Lower leg skin (tissue), 3 donors: ENCODE results near the gene AAR2.

Source experiments
- POLR2A ChIP-seq, 2 donors: fragments of 450-650 bp; IDR thresholded peaks; one replicate each; pipeline ENCODE4 v1.6.1; 2016 to 2017; ENCODE audit warnings: antibody characterized with exemption in 2 of 2, mild to moderate bottlenecking in 1 of 2, moderate library complexity in 1 of 2
- TF ChIP-seq, protein P1 (sequence below), 3 donors: fragments of 450-650 bp; IDR thresholded peaks; one replicate each; pipeline ENCODE4 v1.5.1; 2016; ENCODE audit warnings: antibody characterized with exemption in 3 of 3, mild to moderate bottlenecking in 3 of 3, moderate library complexity in 2 of 3

DNA sequence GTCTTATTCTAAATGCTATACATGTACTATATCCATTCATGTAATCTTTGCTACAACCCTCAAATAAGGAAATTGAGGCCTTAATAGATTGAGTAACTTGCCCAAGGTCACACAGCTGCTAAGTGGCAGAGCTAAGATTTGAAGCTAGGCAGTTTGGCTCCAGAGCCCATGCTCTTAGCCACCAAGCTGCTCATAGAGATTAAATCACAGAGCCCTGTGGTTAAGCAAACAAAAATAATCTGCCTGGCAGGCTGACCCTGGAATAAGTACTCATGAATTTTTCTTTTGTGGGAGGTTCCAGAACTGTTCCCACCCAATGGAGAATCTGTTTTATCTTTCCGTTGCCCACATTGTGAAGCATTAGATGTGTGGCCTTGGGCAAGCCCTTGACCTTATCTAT lies 7.4 kb downstream of the AAR2 start:
- TF ChIP-seq, protein P1, sequence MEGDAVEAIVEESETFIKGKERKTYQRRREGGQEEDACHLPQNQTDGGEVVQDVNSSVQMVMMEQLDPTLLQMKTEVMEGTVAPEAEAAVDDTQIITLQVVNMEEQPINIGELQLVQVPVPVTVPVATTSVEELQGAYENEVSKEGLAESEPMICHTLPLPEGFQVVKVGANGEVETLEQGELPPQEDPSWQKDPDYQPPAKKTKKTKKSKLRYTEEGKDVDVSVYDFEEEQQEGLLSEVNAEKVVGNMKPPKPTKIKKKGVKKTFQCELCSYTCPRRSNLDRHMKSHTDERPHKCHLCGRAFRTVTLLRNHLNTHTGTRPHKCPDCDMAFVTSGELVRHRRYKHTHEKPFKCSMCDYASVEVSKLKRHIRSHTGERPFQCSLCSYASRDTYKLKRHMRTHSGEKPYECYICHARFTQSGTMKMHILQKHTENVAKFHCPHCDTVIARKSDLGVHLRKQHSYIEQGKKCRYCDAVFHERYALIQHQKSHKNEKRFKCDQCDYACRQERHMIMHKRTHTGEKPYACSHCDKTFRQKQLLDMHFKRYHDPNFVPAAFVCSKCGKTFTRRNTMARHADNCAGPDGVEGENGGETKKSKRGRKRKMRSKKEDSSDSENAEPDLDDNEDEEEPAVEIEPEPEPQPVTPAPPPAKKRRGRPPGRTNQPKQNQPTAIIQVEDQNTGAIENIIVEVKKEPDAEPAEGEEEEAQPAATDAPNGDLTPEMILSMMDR (IDR thresholded peaks at IDR 0.05) = no peak
- no peak for TF ChIP-seq POLR2A (IDR thresholded peaks at IDR 0.05)
